Effector memory CD4-positive, alpha-beta T cell (primary cell): Measurements from ENCODE around the gene HSF2BP.

Experiments
- DNase-seq, 3 donors: peaks; one replicate each; pipeline ENCODE4 v3.0.0-alpha.2; 2020
- H3K27ac ChIP-seq: 2 replicates; pipeline ENCODE4 v1.7.0; 2013; ENCODE audit warnings: mild to moderate bottlenecking, low read length, moderate library complexity; ENCODE audit not compliant: insufficient read depth, poor library complexity, severe bottlenecking
- H3K27me3 ChIP-seq: replicated peaks from 2 replicates; pipeline ENCODE4 v1.7.0; 2013; ENCODE audit warnings: mild to moderate bottlenecking, low read length; ENCODE audit not compliant: insufficient read depth, control insufficient read depth, poor library complexity, severe bottlenecking
- H3K36me3 ChIP-seq: 2 replicates; pipeline ENCODE4 v1.7.0; 2013; ENCODE audit warnings: mild to moderate bottlenecking, low read length, moderate library complexity; ENCODE audit not compliant: control insufficient read depth, insufficient read depth
- H3K4me1 ChIP-seq: 2 replicates; pipeline ENCODE4 v1.7.0; 2013; ENCODE audit warnings: low read length, mild to moderate bottlenecking; ENCODE audit not compliant: control insufficient read depth, insufficient read depth, poor library complexity, severe bottlenecking
- H3K4me3 ChIP-seq: 2 replicates; pipeline ENCODE4 v1.7.0; 2013; ENCODE audit warnings: low read length, low read depth, mild to moderate bottlenecking; ENCODE audit not compliant: insufficient read depth, poor library complexity, severe bottlenecking
- H3K9me3 ChIP-seq: 2 replicates; pipeline ENCODE4 v1.7.0; 2013; ENCODE audit warnings: mild to moderate bottlenecking, low read length, moderate library complexity; ENCODE audit not compliant: control insufficient read depth

Gene HSF2BP

DNA sequence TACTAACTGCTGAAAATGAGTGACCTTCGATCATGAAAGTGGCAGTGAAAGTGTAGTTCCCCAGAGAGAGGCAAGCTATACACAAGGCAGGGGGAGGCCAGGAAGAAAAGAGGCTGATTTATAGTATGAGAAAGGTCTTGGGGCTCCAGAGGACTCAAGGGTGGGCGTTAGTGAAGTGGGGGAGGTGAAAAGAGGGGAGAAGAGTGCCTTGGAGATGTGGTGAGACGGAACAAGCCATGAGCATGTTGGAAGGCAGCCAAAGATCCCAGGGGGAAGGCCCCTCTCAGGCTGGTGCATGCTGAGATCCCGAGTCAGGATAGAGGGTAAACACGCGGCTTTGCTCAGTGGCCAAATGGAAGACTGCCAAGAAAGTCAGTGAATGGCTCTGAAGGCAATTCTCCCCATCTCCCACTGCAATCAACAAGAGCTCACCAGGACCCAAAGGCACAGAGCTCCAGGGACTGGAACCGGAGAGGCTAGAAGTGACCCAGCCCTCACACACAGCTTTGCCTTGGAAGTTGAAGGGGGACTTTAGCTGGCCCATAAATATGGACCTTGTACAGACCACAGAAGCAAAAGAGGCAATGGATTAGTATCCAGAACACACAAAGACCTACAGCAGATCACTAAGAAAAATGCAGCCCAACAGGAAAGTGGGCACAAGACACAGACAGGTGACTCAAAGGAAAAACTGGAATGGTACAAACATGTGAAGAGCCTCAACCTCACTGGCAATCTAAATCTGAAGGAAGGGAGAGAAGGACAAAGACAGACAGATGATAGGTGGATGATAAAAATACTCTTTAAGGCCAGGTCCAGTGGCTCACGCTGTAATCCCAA lies 49.6 kb downstream of the HSF2BP start:
- Histone ChIP-seq H3K4me3 (no peak overlapping the region), H3K4me1 (no peaks in the 10 kb centered on the region), H3K36me3 (no peaks in the 10 kb centered on the region), H3K9me3 (no peaks in the 10 kb centered on the region), H3K27me3 (no peaks in the 10 kb centered on the region), H3K27ac (no peak overlapping the region)
- no peak for DNase-seq

DNA sequence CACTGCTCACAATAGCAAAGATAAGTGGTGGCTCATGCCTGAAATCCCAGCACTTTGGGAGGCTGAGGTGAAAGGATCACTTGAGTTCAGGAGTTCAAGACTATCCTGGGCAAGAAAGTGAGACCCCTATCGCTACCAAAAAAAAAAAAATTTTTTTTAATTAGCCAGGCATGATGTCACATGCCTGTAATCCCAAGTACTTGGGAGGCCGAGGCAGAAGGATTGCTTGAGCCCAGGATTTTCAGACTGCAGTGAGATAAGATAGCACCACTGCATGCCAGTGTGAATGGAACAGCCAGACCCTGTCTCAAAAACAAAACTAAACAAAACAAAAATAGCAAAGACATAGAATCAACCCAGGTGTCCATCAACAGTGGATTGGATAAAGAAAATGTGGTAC lies 50.6 kb downstream of the HSF2BP start:
- Histone ChIP-seq H3K4me3 (no peak overlapping the region), H3K27ac (no peak overlapping the region), H3K9me3 (no peaks in the 10 kb centered on the region), H3K27me3 (no peaks in the 10 kb centered on the region), H3K4me1 (no peaks in the 10 kb centered on the region), H3K36me3 (no peaks in the 10 kb centered on the region)
- DNase-seq: no peak

DNA sequence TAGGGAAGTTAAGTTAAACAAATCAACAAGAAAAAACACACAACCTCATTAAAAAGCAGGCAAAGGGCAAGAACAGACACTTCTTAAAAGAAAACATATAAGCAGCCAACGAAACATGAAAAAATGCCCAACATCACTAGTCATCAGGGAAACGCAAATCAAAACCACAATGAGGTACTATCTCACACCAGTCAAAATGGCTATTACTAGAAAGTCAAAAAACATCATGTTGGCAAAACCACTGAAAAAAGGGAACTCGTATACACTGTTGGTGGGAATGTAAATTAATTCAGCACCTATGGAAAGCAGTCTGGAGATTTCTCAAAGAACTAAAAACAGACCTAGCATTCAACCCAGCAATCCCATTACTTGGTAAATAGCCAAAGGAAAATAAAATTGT lies 51.1 kb downstream of the HSF2BP start:
- no peaks in the 10 kb centered on the region for H3K4me1 ChIP-seq
- DNase-seq: no peak
- H3K27ac ChIP-seq: no peak overlapping the region
- no peaks in the 10 kb centered on the region for H3K36me3 ChIP-seq
- H3K4me3 ChIP-seq: no peak overlapping the region
- no peaks in the 10 kb centered on the region for H3K27me3 ChIP-seq
- no peaks in the 10 kb centered on the region for H3K9me3 ChIP-seq

DNA sequence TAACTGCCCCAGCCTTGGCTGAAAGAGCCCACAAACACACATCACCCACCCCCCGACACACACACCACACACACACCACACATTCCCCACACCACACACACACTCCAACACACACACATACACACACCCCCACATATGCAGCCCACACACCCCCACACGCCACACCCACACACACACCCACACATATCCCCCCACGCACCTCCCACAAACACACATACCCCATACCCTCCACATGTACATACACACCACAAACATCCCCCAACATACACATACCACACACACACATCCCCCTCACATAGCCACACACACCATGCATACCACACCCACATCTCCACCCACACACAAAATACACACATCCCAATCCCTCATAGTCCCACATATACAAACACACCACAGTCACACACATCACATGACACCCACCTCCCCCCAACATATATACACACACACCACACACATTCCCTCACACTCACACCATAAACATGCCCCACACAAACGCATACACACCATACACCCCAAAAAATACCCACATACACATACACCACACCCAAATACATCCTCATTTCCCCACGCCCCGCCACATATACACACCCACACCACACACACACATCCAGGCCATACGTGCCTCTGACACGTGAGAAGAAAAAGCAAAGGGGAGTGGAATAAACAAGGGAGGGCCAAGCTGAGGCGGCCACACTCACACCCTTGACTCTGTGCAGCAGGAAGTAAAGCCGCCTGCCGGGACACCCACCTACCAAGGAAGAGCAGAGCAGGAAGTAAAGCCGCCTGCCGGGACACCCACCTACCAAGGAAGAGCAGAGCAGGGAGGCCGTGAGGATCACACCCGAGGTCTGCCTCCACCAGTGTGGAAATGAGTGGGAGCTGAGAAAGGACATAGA lies 53.7 kb downstream of the HSF2BP start:
- Histone ChIP-seq H3K9me3 (no peaks in the 10 kb centered on the region), H3K36me3 (no peaks in the 10 kb centered on the region), H3K4me1 (no peaks in the 10 kb centered on the region), H3K27ac (no peak overlapping the region), H3K27me3 (no peaks in the 10 kb centered on the region), H3K4me3 (no peak overlapping the region)
- DNase-seq: no peak

DNA sequence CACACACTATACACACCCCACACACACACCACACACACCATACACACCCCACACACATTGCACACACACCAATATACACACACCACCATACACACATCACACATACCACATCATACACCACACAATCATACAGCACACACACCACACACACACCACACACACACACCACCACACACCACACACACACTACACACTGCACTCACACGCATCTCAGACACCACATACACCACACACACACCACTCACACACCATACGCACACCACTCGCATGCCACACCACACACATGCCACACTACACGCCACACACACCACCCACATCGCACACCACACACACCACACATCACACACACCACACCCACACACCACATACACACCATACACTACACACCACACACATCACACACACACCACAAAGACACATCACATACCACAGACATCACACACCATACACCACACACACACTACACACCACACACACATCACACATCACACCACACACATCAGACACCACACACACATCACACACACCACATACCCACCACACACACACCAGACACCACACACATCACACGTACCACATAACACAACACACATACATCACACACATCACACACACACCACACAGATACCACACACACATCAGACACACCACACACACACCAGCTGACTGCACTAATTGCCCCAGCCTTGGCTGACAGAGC lies 54.6 kb downstream of the HSF2BP start:
- no peaks in the 10 kb centered on the region for H3K27me3 ChIP-seq
- no peaks in the 10 kb centered on the region for H3K36me3 ChIP-seq
- no peaks in the 10 kb centered on the region for H3K4me1 ChIP-seq
- no peak overlapping the region for H3K4me3 ChIP-seq
- no peak overlapping the region for H3K27ac ChIP-seq
- no peak for DNase-seq
- H3K9me3 ChIP-seq: no peaks in the 10 kb centered on the region

DNA sequence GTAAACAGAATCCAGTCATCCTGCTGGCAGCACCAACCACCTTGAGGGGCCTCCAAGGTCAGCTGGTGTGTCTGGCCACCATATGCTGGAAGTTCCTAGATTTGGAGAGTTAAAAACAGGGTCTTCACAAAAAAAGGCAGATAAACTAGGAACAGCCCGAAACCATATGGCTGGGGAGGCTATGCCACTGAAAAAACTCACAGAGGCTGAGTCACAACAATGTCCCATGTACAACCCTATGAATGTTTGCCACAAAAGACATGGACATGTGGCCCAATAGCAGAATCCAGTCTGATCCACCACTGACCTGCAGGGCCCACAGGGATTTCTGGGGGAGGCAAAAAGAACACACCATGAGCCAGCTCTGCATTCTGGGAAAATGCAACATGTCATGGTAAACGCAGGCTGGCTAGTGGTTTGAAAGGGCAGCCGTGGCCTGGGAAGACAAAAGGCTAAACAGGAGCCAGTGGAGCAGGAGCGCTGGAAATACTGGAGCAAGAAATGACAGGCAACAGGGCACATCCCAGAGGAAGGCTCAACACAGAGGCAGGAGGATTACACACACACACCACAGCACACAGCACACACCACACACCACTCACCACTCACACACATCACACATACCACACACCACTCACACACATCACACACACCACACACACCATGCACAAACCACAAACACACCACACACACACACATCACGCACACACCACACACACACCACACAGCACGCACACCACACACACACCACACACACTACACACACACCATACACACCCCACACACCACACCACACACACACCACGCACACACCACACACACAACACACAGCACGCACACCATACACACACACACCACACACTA lies 55.4 kb downstream of the HSF2BP start:
- no peaks in the 10 kb centered on the region for H3K27me3 ChIP-seq
- DNase-seq: no peak
- H3K4me1 ChIP-seq: no peaks in the 10 kb centered on the region
- no peaks in the 10 kb centered on the region for H3K36me3 ChIP-seq
- H3K27ac ChIP-seq: no peak overlapping the region
- H3K9me3 ChIP-seq: no peaks in the 10 kb centered on the region
- H3K4me3 ChIP-seq: no peak overlapping the region

DNA sequence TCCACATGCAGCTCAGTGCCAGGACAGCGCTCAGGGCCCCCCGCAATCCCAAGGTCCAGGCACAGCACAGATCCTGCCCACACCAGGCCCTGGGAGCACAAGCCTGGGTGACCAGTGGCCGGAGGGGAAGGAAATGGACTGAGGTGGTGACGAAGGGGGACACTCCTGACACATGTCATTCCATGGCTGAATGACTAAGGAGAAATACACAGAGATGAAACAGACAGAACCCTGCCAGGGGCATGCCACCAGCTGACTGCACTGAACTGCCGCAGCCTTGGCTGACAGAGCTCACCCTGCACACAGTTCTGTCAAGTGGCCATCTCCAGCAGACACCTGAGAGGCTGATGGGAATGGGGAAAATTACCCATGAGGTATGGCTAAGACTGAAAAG lies 56.1 kb downstream of the HSF2BP start:
- no peaks in the 10 kb centered on the region for H3K9me3 ChIP-seq
- no peaks in the 10 kb centered on the region for H3K27me3 ChIP-seq
- no peak overlapping the region for H3K27ac ChIP-seq
- no peaks in the 10 kb centered on the region for H3K4me1 ChIP-seq
- no peak overlapping the region for H3K4me3 ChIP-seq
- H3K36me3 ChIP-seq: no peaks in the 10 kb centered on the region
- DNase-seq: no peak

DNA sequence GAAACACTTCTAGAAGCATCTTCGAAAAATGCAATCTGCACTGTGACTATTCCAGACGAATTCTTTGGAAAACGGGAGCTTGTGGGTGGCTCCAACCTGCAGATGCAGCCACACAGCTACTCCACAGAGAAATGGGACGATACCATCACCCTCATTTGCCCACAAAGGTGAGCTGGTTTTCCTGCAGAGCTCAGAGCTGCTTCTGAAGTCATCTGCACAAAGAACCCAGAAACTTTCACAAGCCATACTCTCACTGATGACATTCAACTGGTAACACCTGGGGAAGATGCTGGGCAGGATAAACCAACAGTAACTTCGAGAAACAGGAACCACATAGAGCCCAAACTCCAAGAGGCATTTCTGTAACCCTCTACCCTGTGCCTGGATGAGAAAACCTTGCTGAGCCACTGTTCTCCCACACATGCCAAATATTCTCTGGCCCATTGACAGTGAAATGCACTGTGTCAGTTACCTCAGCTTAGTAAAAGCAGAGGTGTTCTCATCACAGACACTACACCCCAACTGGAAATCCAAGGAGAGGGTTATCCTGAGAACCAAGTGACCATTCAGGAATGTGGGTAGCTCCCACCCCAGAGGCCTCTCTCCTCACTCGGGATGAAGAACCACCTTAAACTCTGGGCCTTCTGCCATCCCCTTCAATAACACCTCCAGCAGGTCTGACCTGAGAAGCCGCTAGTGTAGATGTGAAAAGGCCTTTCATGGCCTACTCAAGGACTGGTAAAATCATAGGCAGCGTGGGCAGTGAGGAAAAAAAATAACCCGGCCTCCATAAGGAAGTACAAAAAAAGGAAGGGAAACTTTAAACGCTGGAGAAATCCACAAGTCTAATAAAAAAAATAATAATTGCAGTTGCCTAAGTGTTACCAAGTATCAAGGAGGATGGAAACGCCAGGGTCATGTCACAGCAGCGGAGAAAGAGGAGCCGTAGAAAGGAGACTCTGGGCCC lies 56.7 kb downstream of the HSF2BP start:
- Histone ChIP-seq H3K4me3 (no peak overlapping the region), H3K9me3 (no peaks in the 10 kb centered on the region), H3K4me1 (no peaks in the 10 kb centered on the region), H3K36me3 (no peaks in the 10 kb centered on the region), H3K27ac (no peak overlapping the region), H3K27me3 (no peaks in the 10 kb centered on the region)
- no peak for DNase-seq
